Activated naive CD8-positive, alpha-beta T cell treated with anti-CD3 and anti-CD28 coated beads for 36 hours (primary cell): Measurements from ENCODE around the gene KLRD1. TPM values are rescaled to one million over a fixed set of nuclear protein-coding genes. Genes with fewer than 3 reads are reported as not detected.

Source experiments
- DNase-seq: peaks from one replicate; pipeline ENCODE4 v3.0.0; 2021
- H3K27ac Mint-ChIP-seq: one replicate; pipeline ENCODE4 v1.8.0; 2022; ENCODE audit warnings: mild to moderate bottlenecking, moderate library complexity, mixed read lengths
- H3K27me3 Mint-ChIP-seq: one replicate; pipeline ENCODE4 v1.8.0; 2022; ENCODE audit warnings: mild to moderate bottlenecking, mixed read lengths
- H3K36me3 Mint-ChIP-seq: one replicate; pipeline ENCODE4 v1.8.0; 2021; ENCODE audit warnings: mild to moderate bottlenecking, mixed read lengths
- H3K4me1 Mint-ChIP-seq: one replicate; pipeline ENCODE4 v1.8.0; 2021; ENCODE audit warnings: mixed read lengths
- H3K4me3 Mint-ChIP-seq: one replicate; pipeline ENCODE4 v1.8.0; 2022; ENCODE audit warnings: mild to moderate bottlenecking, moderate library complexity, mixed read lengths
- H3K9me3 Mint-ChIP-seq: one replicate; pipeline ENCODE4 v1.8.0; 2022; ENCODE audit warnings: mixed read lengths
- total RNA-seq, 2 experiments: library from RNA; stranded (reverse); gene quantifications; one replicate each; pipeline ENCODE4 v1.2.3, GENCODE V29; 2021

The KLRD1 gene
- 1 to 10 TPM; 2.0 to 2.6 TPM for total RNA-seq

- DNase-seq: no peak
- Mint-ChIP-seq H3K4me1 (peaks cover 42% of the 10 kb centered on the region), H3K36me3 (peaks cover 20% of the 10 kb centered on the region), H3K4me3 (peak within 1 kb of the TSS; percentile 5), H3K27ac (peak within 1 kb of the TSS; percentile 34), H3K27me3 (no peaks in the 10 kb centered on the region), H3K9me3 (peaks cover 15% of the 10 kb centered on the region)
These were observed at the start of gene KLRD1 for GRCh38 chr12:10307630-10308029. Gene KLRD1 (plus strand): TSS chr12:10307870. CDS start chr12:10308078, 208 bp downstream.

- no peaks in the 10 kb centered on the region for H3K36me3 Mint-ChIP-seq
- no peak for DNase-seq
- H3K27me3 Mint-ChIP-seq: no peaks in the 10 kb centered on the region
- H3K4me1 Mint-ChIP-seq: no peaks in the 10 kb centered on the region
- H3K27ac Mint-ChIP-seq: no peak overlapping the region
- peaks cover 9% of the 10 kb centered on the region for H3K9me3 Mint-ChIP-seq
- no peak overlapping the region for H3K4me3 Mint-ChIP-seq
These were observed 46.7 kb upstream of the KLRD1 start for GRCh38 chr12:10260927-10261326.

DNA sequence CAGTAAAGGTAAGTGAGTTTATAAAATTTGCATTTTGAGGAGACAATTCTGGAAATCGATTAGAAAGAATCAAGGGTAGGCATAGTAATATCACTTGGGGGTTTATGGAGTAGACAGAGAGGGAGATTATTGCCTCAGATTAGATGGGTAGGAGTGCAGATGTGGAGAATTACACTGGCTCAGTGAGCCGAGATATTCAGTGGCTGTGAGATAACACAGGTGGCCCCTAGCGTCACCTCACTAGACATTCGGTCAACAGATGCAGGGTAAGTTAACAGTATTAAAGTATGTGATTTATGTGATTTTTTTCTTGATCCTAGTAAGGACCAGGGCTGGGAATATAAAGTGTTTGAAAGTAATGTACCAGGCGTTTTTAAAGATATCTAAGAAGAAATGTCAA, 39.6 kb upstream of the KLRD1 start:
- Mint-ChIP-seq H3K4me3 (no peak overlapping the region), H3K27me3 (no peaks in the 10 kb centered on the region), H3K4me1 (no peaks in the 10 kb centered on the region)

GRCh38 chr12:10272467-10272866, 35.2 kb upstream of the KLRD1 start:
- peaks cover 8% of the 10 kb centered on the region for H3K4me1 Mint-ChIP-seq
- H3K4me3 Mint-ChIP-seq: no peak overlapping the region
- no peak for DNase-seq
- no peaks in the 10 kb centered on the region for H3K27me3 Mint-ChIP-seq
- H3K36me3 Mint-ChIP-seq: peaks cover 4% of the 10 kb centered on the region
- H3K9me3 Mint-ChIP-seq: peaks cover 4% of the 10 kb centered on the region
- H3K27ac Mint-ChIP-seq: no peak overlapping the region

More for the DNA sequence above, 39.6 kb upstream of the KLRD1 start:
- H3K9me3 Mint-ChIP-seq: no peaks in the 10 kb centered on the region
- no peak overlapping the region for H3K27ac Mint-ChIP-seq
- no peaks in the 10 kb centered on the region for H3K36me3 Mint-ChIP-seq
- no peak for DNase-seq

- Mint-ChIP-seq H3K36me3 (peaks cover 4% of the 10 kb centered on the region), H3K4me3 (no peak overlapping the region), H3K27ac (peak overlapping the region; percentile 75)
These were observed 30.9 kb upstream of the KLRD1 start for GRCh38 chr12:10276774-10277173.

GRCh38 chr12:10278104-10278503, 29.6 kb upstream of the KLRD1 start:
- no peak for DNase-seq
- peaks cover 6% of the 10 kb centered on the region for H3K36me3 Mint-ChIP-seq
- no peak overlapping the region for H3K4me3 Mint-ChIP-seq
- H3K27ac Mint-ChIP-seq: no peak overlapping the region
- peaks cover 25% of the 10 kb centered on the region for H3K4me1 Mint-ChIP-seq
- H3K9me3 Mint-ChIP-seq: peaks cover 10% of the 10 kb centered on the region
- no peaks in the 10 kb centered on the region for H3K27me3 Mint-ChIP-seq

More at GRCh38 chr12:10276774-10277173, 30.9 kb upstream of the KLRD1 start:
- peaks cover 20% of the 10 kb centered on the region for H3K4me1 Mint-ChIP-seq
- no peak for DNase-seq
- H3K27me3 Mint-ChIP-seq: no peaks in the 10 kb centered on the region
- H3K9me3 Mint-ChIP-seq: peaks cover 10% of the 10 kb centered on the region

GRCh38 chr12:10279937-10280336, 27.7 kb upstream of the KLRD1 start:
- no peak overlapping the region for H3K4me3 Mint-ChIP-seq
- no peak for DNase-seq
- H3K27me3 Mint-ChIP-seq: no peaks in the 10 kb centered on the region
- no peak overlapping the region for H3K27ac Mint-ChIP-seq
- H3K36me3 Mint-ChIP-seq: peaks cover 6% of the 10 kb centered on the region
- H3K9me3 Mint-ChIP-seq: peaks cover 11% of the 10 kb centered on the region
- peaks cover 27% of the 10 kb centered on the region for H3K4me1 Mint-ChIP-seq

- no peak for DNase-seq
- peaks cover 11% of the 10 kb centered on the region for H3K36me3 Mint-ChIP-seq
- H3K27ac Mint-ChIP-seq: no peak overlapping the region
- H3K4me3 Mint-ChIP-seq: no peak overlapping the region
- no peaks in the 10 kb centered on the region for H3K27me3 Mint-ChIP-seq
- peaks cover 32% of the 10 kb centered on the region for H3K4me1 Mint-ChIP-seq
- peaks cover 15% of the 10 kb centered on the region for H3K9me3 Mint-ChIP-seq
These were observed 24.6 kb upstream of the KLRD1 start for GRCh38 chr12:10283027-10283426.

GRCh38 chr12:10285919-10286318, 21.8 kb upstream of the KLRD1 start:
- H3K9me3 Mint-ChIP-seq: peaks cover 13% of the 10 kb centered on the region

DNA sequence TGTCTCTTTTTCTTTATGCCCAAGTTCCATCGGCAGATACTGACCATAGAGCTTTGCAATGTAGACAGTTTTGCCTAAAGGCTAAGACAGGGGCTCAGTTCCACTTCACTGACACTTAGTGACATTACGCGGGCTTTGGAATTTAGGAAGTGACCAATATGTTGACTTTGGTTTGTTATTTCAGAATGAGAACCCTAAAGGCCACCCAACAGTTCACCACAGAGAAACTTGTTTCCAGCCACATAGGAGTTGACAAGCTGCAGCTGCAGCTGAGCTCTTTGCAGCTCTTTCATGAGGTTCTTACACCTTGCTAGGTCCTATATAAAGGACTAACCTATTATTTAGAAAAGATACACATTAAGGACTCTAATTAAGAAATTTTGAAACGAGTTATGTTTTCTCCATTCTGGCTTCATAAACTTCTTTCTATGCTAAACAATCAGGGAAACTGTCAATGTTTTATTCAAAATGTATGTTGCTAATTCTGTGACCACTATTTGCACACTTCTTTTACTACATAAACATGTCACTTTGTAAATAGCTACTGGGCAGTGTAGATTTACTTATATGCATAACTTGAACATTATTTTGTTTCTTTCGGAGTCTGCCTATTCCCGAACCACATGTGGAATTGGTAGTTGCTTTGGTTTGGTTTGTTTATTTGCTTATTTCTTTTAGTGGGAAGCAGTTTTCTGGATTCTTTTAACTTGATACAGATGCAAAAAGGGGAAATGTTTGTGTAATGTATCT, 18.5 kb upstream of the KLRD1 start:
- no peak for DNase-seq
- Mint-ChIP-seq H3K4me1 (peaks cover 47% of the 10 kb centered on the region), H3K27ac (peak overlapping the region; percentile 67), H3K27me3 (no peaks in the 10 kb centered on the region), H3K4me3 (no peak overlapping the region), H3K9me3 (peaks cover 16% of the 10 kb centered on the region), H3K36me3 (peaks cover 19% of the 10 kb centered on the region)

More at GRCh38 chr12:10285919-10286318, 21.8 kb upstream of the KLRD1 start:
- DNase-seq: peak; percentile 66
- peak overlapping the region; percentile 47 for H3K4me3 Mint-ChIP-seq
- peak overlapping the region; percentile 70 for H3K27ac Mint-ChIP-seq
- no peaks in the 10 kb centered on the region for H3K27me3 Mint-ChIP-seq
- peaks cover 11% of the 10 kb centered on the region for H3K36me3 Mint-ChIP-seq
- peaks cover 29% of the 10 kb centered on the region for H3K4me1 Mint-ChIP-seq

DNA sequence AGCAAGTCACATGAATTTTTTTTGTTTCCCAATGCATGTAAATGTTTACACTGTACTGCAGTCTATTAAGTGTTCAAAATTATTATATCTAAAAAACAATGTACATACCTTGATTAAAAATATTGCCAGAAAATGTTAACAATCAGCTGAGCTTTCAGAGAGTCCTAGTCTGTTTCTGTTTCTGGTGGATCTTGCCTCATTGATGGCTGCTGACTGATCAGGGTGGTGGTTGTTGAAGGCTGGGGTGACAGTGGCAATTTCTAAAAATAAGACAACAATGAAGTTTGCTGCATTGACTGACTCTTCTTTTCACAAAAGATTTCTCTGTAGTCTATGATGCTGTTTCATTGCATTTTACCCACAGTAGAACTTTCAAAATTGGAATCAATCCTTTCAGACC, 16.6 kb upstream of the KLRD1 start:
- Mint-ChIP-seq H3K27me3 (no peaks in the 10 kb centered on the region), H3K4me1 (peaks cover 39% of the 10 kb centered on the region), H3K9me3 (peaks cover 8% of the 10 kb centered on the region), H3K36me3 (peaks cover 14% of the 10 kb centered on the region), H3K27ac (no peak overlapping the region), H3K4me3 (no peak overlapping the region)
- no peak for DNase-seq

DNA sequence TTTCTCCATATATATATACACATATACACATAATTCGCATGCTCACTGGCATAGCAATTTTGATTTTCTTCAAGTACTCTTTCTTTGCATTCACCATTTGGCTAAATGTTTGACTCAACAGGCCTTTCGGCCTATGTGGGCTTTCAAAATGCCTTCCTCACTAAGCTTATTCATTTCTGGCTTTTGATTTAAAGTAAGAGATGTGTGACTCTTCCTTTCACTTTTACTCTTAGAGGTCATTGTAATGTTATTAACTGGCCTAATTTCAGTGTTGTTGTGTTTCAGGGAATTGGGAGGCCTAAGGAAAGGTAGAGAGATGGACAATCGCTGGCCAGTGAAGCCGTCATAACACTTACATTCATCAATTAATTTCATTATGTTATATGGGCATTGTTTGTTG, 14.5 kb upstream of the KLRD1 start:
- Mint-ChIP-seq H3K27me3 (no peaks in the 10 kb centered on the region), H3K4me3 (no peak overlapping the region), H3K9me3 (peaks cover 11% of the 10 kb centered on the region), H3K36me3 (peaks cover 11% of the 10 kb centered on the region), H3K4me1 (peaks cover 41% of the 10 kb centered on the region), H3K27ac (peak overlapping the region; percentile 86)
- no peak for DNase-seq

- Mint-ChIP-seq H3K36me3 (peaks cover 11% of the 10 kb centered on the region), H3K4me1 (peaks cover 40% of the 10 kb centered on the region), H3K9me3 (peaks cover 11% of the 10 kb centered on the region), H3K27me3 (no peaks in the 10 kb centered on the region), H3K27ac (peak overlapping the region; percentile 86), H3K4me3 (no peak overlapping the region)
- no peak for DNase-seq
These were observed 14.0 kb upstream of the KLRD1 start for GRCh38 chr12:10293570-10294227.

- Mint-ChIP-seq H3K4me1 (peaks cover 51% of the 10 kb centered on the region), H3K9me3 (peaks cover 23% of the 10 kb centered on the region), H3K36me3 (peaks cover 26% of the 10 kb centered on the region), H3K4me3 (no peak overlapping the region), H3K27me3 (no peaks in the 10 kb centered on the region), H3K27ac (peak overlapping the region; percentile 61)
- peak; percentile 36 for DNase-seq
These were observed 6.6 kb upstream of the KLRD1 start for GRCh38 chr12:10301103-10301502.

DNA sequence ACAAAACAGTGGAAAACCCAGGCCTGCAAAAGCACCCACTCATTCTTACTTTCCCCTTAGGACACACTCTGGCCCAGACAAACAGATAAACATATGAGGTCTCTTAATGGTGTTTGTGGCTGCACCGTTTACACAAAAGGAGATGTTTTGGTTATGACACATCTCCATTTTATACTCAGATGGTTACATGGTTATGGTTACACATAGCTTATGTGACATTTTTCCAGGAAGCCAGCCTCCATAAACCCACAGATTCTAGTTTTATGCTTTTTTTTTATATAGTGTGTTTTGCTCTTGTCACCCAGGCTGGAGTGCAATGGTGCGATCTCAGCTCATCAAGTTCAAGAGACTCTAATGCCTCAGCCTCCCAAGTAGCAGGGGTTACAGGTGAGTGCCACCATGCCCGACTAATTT, 3.5 kb upstream of the KLRD1 start:
- peak; percentile 53 for DNase-seq
- H3K27ac Mint-ChIP-seq: peak overlapping the region; percentile 79
- H3K4me3 Mint-ChIP-seq: peak overlapping the region; percentile 22
- no peaks in the 10 kb centered on the region for H3K27me3 Mint-ChIP-seq
- H3K9me3 Mint-ChIP-seq: peaks cover 21% of the 10 kb centered on the region
- H3K36me3 Mint-ChIP-seq: peaks cover 26% of the 10 kb centered on the region
- peaks cover 59% of the 10 kb centered on the region for H3K4me1 Mint-ChIP-seq
